ENCODE data around the gene COLEC12. TPM values are rescaled to one million over a fixed set of nuclear protein-coding genes. Genes with fewer than 3 reads are reported as not detected.

The COLEC12 gene
- total and polyA plus RNA-seq, 10 of the 15 experiments (the other 5 are each of a cell fraction or from before 2014, with no cell fraction given) = 0.04 to 0.05 TPM; not detected in 8

- ATAC-seq = no peak
- ChIA-PET SMC1A (ENCODE audit: uncharacterized antibody, unreplicated experiment) (no interaction called here), CTCF (interaction anchor here (1.2 kb wide), 1 partner anchor 9 kb away, joined by 3 read pairs; no protein-coding TSS in a partner anchor), POLR2A (no interaction called here), RAD21 (ENCODE audit: unreplicated experiment) (interaction anchor here (0.6 kb wide), 1 partner anchor 161 kb away, joined by 7 read pairs; no protein-coding TSS in a partner anchor)
- H4K20me1 ChIP-seq (ENCODE audit: control insufficient read depth, insufficient read depth) = no peaks in the 10 kb centered on the region
- no TSS peak for BruUV-seq (replicated peaks)
- no peak overlapping the region for H3K27ac ChIP-seq (ENCODE audit: control insufficient read depth, insufficient read depth)
- WGBS (ENCODE audit: insufficient coverage, insufficient replicate concordance, low lambda C conversion rate, missing lambda C conversion rate) = 28% methylated on average over 2 of the region's 2 CpGs
- no peak overlapping the region for H3K4me3 ChIP-seq
- no peaks in the 10 kb centered on the region for H3K79me2 ChIP-seq (ENCODE audit: control insufficient read depth, insufficient read depth, low read length)
- H3K9me3 ChIP-seq (replicated peaks; ENCODE audit: control insufficient read depth, insufficient read depth, low read length) = no peaks in the 10 kb centered on the region
- H3K4me1 ChIP-seq (ENCODE audit: control insufficient read depth, insufficient read depth, low read length) = no peaks in the 10 kb centered on the region
- no peaks in the 10 kb centered on the region for H3K36me3 ChIP-seq (ENCODE audit: control insufficient read depth in 2 of 2, insufficient read depth in 2 of 2, low read length in 1 of 2)
- H2AFZ ChIP-seq (ENCODE audit: control insufficient read depth, low read depth, low read length) = no peak overlapping the region
- no peak overlapping the region for H3K9ac ChIP-seq (ENCODE audit: control insufficient read depth, insufficient read depth, low read length)
- TF ChIP-seq PRDM15 (CRISPR knock-in tag; IDR thresholded peaks at IDR 0.05) = no peak
- in situ Hi-C loops (cut with MboI) = no loop called here
- no peak for DNase-seq (ENCODE audit: low read depth, low spot score)
- H3K4me2 ChIP-seq (ENCODE audit: control insufficient read depth, insufficient read depth) = no peak overlapping the region
- no peak for FAIRE-seq
- no peaks in the 10 kb centered on the region for H3K27me3 ChIP-seq (replicated peaks in 1 of 2; ENCODE audit: control insufficient read depth in 2 of 2, insufficient read depth in 2 of 2, low read length in 1 of 2)
- intact Hi-C loops (cut with micrococcal nuclease; ENCODE audit: unreplicated experiment) = no loop called here
These were observed 202.6 kb downstream of the COLEC12 start for GRCh38 chr18:297936-298335.

Measured in GM12878 (cell line).